Measurements from ENCODE around the gene HEY2. TPM values are rescaled to one million over a fixed set of nuclear protein-coding genes. Genes with fewer than 3 reads are reported as not detected.

Gene HEY2
- total and polyA plus RNA-seq, 5 experiments from 2014 or later, result 0.18 to 0.60 (median 0.32) TPM

GRCh38 chr6:125807293-125807692 is 57.9 kb downstream of the HEY2 start:
- H3K27ac Mint-ChIP-seq, result no peak overlapping the region
- POLR2A ChIA-PET, result no interaction called here
- DNase-seq (no peak), ATAC-seq (no peak)
- no peaks in the 10 kb centered on the region for H3K27me3 Mint-ChIP-seq
- peaks cover 0 to 28% (median 19%) of the 10 kb centered on the region in 3 donors for H3K36me3 Mint-ChIP-seq
- peaks cover 22 to 83% (median 52%) of the 10 kb centered on the region in 4 donors for H3K4me1 Mint-ChIP-seq
- no peaks in the 10 kb centered on the region for H3K9me3 Mint-ChIP-seq
- H3K4me3 Mint-ChIP-seq, result no peak overlapping the region

GRCh38 chr6:125808060-125808459 is 58.6 kb downstream of the HEY2 start:
- no peaks in the 10 kb centered on the region for H3K27me3 Mint-ChIP-seq
- H3K36me3 Mint-ChIP-seq, result peaks cover 0 to 27% (median 19%) of the 10 kb centered on the region in 3 donors
- DNase-seq (no peak), ATAC-seq (no peak)
- H3K4me1 Mint-ChIP-seq, result peaks cover 25 to 83% (median 54%) of the 10 kb centered on the region in 4 donors
- POLR2A ChIA-PET, result no interaction called here
- H3K9me3 Mint-ChIP-seq, result no peaks in the 10 kb centered on the region
- H3K27ac Mint-ChIP-seq, result no peak overlapping the region
- no peak overlapping the region for H3K4me3 Mint-ChIP-seq

GRCh38 chr6:125808591-125808990 is 59.2 kb downstream of the HEY2 start:
- DNase-seq (no peak), ATAC-seq (no peak)
- H3K36me3 Mint-ChIP-seq, result peaks cover 0 to 27% (median 19%) of the 10 kb centered on the region in 3 donors
- no peaks in the 10 kb centered on the region for H3K27me3 Mint-ChIP-seq
- no peak overlapping the region for H3K27ac Mint-ChIP-seq
- no peaks in the 10 kb centered on the region for H3K9me3 Mint-ChIP-seq
- POLR2A ChIA-PET, result no interaction called here
- H3K4me1 Mint-ChIP-seq, result peaks cover 25 to 80% (median 52%) of the 10 kb centered on the region in 4 donors
- H3K4me3 Mint-ChIP-seq, result no peak overlapping the region

GRCh38 chr6:125809570-125810170 is 60.2 kb downstream of the HEY2 start:
- Mint-ChIP-seq H3K4me1 (peaks cover 28 to 78% (median 52%) of the 10 kb centered on the region in 4 donors), H3K4me3 (no peak overlapping the region), H3K27me3 (no peaks in the 10 kb centered on the region), H3K27ac (no peak overlapping the region), H3K9me3 (no peaks in the 10 kb centered on the region), H3K36me3 (peaks cover 0 to 20% (median 18%) of the 10 kb centered on the region in 3 donors)
- ATAC-seq (no peak), DNase-seq (no peak)
- POLR2A ChIA-PET, result interaction anchor here (0.6 to 1.2 kb wide), 4 partner anchors 14 to 32 kb away, joined by 3 to 5 read pairs (median 4); partner anchors contain the start of gene NCOA7

GRCh38 chr6:125810445-125810844 is 61.0 kb downstream of the HEY2 start:
- Mint-ChIP-seq H3K27me3 (no peaks in the 10 kb centered on the region), H3K36me3 (peaks cover 0 to 26% (median 24%) of the 10 kb centered on the region in 3 donors), H3K4me3 (no peak overlapping the region), H3K27ac (no peak overlapping the region), H3K9me3 (no peaks in the 10 kb centered on the region), H3K4me1 (peaks cover 30 to 83% (median 57%) of the 10 kb centered on the region in 4 donors)
- ATAC-seq (no peak), DNase-seq (no peak)
- POLR2A ChIA-PET, result interaction anchor here (0.6 to 1.2 kb wide), 3 partner anchors 15 to 33 kb away, joined by 3 to 5 read pairs (median 3); no protein-coding TSS in a partner anchor

Other genes with a start within 250 kb of the HEY2 start
- gene NCOA7, start 41.3 kb downstream of the HEY2 start, total RNA-seq, result 10 to 100 TPM; 44.4 to 48.0 TPM
- gene NCOA7, start 41.3 kb downstream of the HEY2 start, polyA plus RNA-seq, result 10 to 100 TPM in 2 of 3 donors, 1 to 10 TPM in 1; 9.4 to 16.5 (median 13.5) TPM
- gene HINT3, start 207.1 kb downstream of the HEY2 start, total RNA-seq, result 10 to 100 TPM; 11.8 to 12.7 TPM
- 10 to 100 TPM in 1 of 3 donors, 1 to 10 TPM in 2; 7.9 to 10.4 (median 8.5) TPM for gene HINT3, start 207.1 kb downstream of the HEY2 start, polyA plus RNA-seq
- 10 to 100 TPM; 27.3 to 27.9 TPM for gene TRMT11, start 236.9 kb downstream of the HEY2 start, total RNA-seq
- 10 to 100 TPM in 1 of 3 donors, 1 to 10 TPM in 2; 9.4 to 16.1 (median 9.9) TPM for gene TRMT11, start 236.9 kb downstream of the HEY2 start, polyA plus RNA-seq